Measurements from ENCODE around the gene NFATC2IP. TPM values are rescaled to one million over a fixed set of nuclear protein-coding genes. Genes with fewer than 3 reads are reported as not detected.

NFATC2IP gene
- total and polyA plus RNA-seq, 9 of the 15 experiments (the other 6 are each of a cell fraction or from before 2014, with no cell fraction given), result 15.6 to 106 (median 46.9) TPM

GRCh38 chr16:29011851-29012250, 61.1 kb downstream of the NFATC2IP start (continued):
- TF ChIP-seq ELF4 (CRISPR knock-in tag; IDR thresholded peaks at IDR 0.05) (no peak), NFIX (CRISPR knock-in tag; IDR thresholded peaks at IDR 0.05; ENCODE audit: low read depth) (no peak), NKRF (IDR thresholded peaks at IDR 0.05; ENCODE audit: borderline replicate concordance) (no peak), NR2F6 (CRISPR knock-in tag; IDR thresholded peaks at IDR 0.05) (no peak), XRCC4 (IDR thresholded peaks at IDR 0.05; ENCODE audit: extremely low read depth, insufficient read depth, insufficient read length) (no peak), BRF2 (IDR thresholded peaks at IDR 0.05; ENCODE audit: borderline replicate concordance, insufficient read depth, insufficient read length) (no peak), SUPT5H (IDR thresholded peaks at IDR 0.05) (no peak), TFE3 (CRISPR knock-in tag; IDR thresholded peaks at IDR 0.05) (no peak), ELF2 (CRISPR knock-in tag; IDR thresholded peaks at IDR 0.05) (no peak), ZHX1 (conservative IDR thresholded peaks at IDR 0.05; ENCODE audit: low read length) (no peak), ZNF717 (CRISPR knock-in tag; IDR thresholded peaks at IDR 0.05) (no peak), SMARCE1 (IDR thresholded peaks at IDR 0.05) (no peak), MTA3 (IDR thresholded peaks at IDR 0.05; ENCODE audit: borderline replicate concordance) (no peak), KDM1A (IDR thresholded peaks at IDR 0.05) (peak; percentile 45 to 79), WHSC1 (IDR thresholded peaks at IDR 0.05; ENCODE audit: low read length) (no peak), ZFX (CRISPR knock-in tag; IDR thresholded peaks at IDR 0.05) (no peak), SMARCA5 (IDR thresholded peaks at IDR 0.05) (0 out of 2 replicates have a peak, but pooled peaks have one; percentile 37)

Data from K562 (cell line).